ENCODE measurements around the gene GP9.

GP9 gene

GRCh38 chr3:129060276-129061022, at the start of gene GP9:
Gene GP9, plus strand, starts transcription at chr3:129060779. Its CDS starts 961 bp downstream, at chr3:129061740.
- DNase-seq: no peak

DNA sequence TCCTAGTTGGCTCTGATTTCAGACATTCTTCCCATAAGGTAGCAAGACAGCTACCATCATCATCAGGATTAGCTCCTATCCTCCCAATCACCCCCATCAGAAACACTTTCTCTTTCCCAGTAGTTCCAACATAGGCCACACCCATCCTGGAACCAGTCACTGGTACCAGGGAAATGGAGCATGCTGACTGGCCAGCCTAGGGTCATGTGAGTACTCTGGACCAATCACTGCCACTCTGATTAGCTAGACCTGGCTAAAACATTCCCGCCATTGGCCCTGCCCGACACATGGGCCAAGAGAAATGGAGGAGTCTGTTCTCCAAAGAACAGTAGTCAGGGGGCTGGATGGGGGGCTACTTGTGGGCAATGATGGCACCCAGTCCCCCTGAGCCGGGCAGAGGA, 47.1 kb upstream of the GP9 start:
- no peak for DNase-seq

GRCh38 chr3:129014148-129014547, 46.4 kb upstream of the GP9 start:
- no peak for DNase-seq

DNA sequence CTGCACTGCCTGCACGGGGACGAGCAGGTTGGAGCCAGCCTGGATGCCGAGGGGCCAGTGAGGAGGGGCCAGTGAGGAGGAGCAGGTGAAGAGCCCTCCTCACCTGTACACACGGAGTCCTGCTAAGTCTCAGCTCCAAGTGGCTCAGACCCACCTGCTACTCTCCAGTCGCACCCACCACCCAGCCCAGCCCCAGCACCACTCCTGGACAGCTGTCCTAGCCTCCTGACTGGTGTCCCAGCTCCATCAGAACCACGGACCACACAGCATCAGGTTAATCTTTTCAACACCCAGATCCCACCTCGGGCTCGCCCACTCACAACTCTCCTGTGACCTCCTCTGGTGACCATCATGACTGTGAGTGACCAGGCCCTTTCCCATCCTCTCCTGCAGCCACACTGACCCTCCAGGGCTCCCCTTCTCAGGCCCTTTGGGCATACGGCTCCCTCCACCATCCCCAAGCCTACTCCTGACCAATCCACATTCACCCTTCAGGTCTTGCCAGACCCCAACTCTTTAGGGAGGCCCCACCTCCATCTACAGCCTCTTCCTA, 45.7 kb upstream of the GP9 start:
- no peak for DNase-seq

GRCh38 chr3:129015388-129016105, 45.0 kb upstream of the GP9 start:
- no peak for DNase-seq

DNA sequence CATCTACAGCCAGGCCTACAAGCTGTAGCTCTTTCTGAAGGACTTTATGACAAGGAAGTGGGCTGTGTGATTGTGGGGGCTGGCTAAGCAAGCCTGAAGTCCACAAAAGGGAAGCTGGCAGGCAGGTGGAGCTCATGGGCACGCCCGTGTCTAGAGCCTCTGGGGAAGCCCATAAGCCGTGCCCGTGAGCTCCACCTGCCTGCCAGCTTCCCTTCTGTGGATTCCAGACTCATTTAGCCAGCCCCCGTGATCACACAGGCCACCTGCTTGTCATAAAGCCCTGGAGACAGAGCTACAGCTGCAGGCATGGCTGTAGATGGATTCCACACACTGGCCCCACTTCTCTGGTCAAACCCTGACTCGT, 44.2 kb upstream of the GP9 start:
- peak; percentile 52 for DNase-seq

DNA sequence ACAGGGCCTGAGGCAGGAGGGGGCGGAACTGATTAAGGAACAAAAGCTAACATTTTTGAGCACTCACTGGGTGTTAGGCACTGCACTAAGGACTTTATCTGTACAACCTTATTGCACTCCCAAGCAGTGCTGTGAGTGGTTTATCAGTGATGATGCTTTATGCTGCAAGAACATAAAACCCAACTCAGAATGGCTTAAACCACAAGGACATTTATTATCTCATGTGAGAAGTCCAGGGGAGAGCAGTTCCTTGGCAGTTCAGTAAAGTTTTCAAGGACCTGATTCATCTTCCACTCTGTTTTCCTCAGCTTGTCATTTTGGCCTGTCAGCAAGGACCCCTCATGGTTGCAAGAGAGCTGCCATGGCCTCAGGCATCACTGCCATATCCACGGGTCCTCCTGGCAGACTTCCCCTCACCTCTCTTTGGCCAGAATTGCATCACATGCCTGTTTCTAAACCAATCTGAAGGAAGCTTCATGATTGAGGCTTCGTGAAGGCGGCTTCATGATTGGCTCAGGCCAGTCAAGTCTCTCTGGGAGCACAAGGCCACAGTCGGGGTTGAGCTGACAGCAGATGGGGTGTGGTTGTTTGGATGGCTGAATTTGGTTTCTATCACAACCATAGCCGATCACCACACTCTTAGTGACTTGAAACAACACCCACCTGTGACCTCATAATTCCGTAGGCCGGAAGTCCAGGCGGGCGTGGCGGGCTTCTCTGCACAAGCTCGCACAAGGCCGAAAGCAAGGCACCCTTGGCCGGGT, 43.7 kb upstream of the GP9 start:
- no peak for DNase-seq

- no peak for DNase-seq
Observed at GRCh38 chr3:129017484-129017899, 43.1 kb upstream of the GP9 start.

DNA sequence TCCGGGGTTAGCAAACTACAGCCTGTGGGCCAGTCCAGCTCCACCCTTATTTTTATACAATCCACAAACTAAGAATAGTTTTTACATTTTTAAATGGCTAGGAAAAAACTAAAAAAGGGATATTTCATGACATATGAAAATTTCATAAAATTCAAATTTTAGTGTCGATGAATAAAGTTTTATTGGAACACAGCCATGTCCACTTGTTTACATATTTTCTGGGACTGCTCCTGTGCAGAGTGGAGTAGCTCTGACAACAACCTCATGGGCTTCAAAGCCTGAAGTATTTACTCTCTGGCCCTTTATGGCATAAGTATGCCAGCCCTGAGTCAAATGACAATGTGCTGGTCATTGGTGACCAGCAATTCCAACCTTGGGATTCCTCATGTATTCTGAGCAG, 42.3 kb upstream of the GP9 start:
- no peak for DNase-seq

GRCh38 chr3:129018751-129019150, 41.8 kb upstream of the GP9 start:
- DNase-seq: no peak

DNA sequence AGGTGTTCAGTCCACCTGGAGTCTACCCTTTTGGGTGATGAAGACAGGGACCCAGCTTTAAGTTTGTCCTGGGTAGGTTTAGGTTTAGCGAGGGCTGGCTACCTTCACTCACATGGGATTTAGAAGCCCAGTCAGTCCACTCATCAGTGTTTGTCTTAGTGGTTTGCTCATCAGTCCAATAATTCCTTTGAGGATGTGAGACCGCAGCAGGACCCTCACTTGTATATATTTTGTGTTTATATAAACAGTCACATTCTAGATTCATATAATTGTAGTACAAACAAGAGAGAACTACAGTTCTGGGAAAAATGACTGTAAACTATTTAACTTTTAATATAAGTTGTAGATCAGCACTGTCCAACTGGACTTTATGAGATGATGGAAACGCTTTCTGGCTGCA, 41.3 kb upstream of the GP9 start:
- no peak for DNase-seq

GRCh38 chr3:129020691-129021090, 39.9 kb upstream of the GP9 start:
- no peak for DNase-seq

- no peak for DNase-seq
Observed at GRCh38 chr3:129021140-129021551, 39.4 kb upstream of the GP9 start.

DNA sequence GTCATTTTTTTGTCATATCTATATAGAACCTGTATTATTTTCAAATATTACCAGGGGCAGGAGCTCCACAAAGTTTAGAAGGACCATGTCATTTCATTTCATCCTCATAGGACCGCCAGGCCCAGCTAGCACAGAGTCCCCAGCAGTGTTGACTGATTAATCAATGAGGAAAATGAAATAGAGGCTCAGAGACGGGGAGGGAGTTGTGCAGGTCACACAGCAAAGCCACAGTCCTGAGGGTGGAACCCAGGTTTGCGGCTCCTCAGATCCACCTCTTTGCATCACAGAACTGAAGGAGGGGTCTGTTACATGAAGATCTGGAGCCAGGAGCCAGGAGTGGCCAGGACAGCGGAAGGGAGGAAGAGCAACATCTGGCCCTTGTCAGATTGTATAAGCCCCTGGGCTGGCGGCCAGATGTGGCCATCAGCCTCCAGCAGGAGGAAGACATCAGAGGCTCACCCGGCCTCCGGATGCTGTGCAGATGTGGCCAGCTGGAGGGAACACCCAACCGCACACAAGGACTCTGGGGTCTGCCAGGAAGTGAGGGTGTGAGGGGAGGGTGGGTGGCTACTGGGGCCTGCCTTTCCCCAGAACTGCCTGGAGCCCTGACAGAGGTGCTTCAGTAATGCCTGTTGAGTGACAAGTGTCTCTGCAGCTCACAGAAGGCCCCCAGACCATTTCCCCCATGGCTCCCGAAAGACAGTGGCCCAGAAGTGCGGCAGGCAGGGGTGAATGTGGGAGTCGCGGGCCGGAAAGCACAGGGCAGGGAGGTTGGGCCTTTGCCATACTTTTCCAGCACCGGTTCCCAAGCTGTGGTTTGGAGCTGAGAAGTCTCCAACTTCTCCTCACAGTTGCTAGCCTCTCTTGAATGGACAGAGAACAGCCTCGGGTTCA, 38.2 kb upstream of the GP9 start:
- no peak for DNase-seq

GRCh38 chr3:129023008-129023358, 37.6 kb upstream of the GP9 start:
- DNase-seq: no peak

DNA sequence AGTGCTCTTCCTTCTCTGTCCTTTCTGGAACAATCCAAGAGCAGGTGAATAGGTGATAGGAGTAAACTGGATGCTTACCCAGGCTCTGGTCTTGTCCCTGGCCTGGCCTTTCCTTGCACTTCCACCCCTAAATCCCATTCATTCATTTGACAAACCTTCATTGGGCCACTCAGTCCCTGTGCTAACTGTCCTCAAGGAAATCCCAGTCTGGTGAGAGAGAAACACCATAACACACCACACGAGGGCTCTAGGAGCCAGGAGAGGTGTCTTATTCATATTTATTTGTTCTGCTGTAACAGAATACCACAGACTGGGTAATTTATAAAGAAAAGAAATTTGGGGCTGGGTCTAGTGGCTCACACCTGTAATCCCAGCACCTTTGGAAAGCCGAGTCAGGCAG, 36.7 kb upstream of the GP9 start:
- DNase-seq: no peak

- no peak for DNase-seq
Observed at GRCh38 chr3:129025108-129025507, 35.5 kb upstream of the GP9 start.

DNA sequence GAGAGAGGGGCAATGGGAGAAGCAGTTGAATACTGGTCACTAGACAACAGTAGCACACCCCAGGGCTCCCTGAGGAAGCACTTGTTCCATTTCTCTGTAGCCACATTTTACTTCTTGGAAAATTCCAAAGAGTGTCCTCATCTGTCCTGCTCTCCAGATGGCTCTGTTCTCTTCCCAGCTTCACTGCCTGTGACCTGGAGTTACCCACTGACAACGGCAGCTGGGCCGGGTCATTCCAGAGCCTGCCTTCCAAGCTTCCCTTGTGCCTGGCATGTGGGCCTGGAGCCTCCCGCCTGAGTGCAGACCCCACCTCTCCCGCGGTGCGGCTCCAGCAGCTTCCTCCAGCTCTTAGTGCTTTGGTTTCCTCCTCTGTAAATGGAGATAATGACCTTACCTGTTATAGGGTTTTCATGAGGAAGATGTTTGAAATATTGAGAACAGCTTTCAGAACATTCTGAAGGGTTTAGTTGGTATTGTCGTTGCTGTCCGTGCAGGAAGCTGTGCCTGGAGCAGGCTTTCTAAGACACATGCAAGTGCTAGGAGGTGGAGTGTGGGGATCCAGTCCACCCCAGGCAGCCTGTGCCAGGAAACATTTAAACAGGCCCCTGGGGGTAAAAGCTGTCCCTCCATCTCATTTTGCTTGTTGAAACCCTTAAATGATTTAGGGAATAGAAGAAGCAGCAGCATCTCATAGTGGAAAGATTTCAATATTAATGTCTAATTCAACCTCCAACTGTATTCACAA, 34.7 kb upstream of the GP9 start:
- no peak for DNase-seq

DNA sequence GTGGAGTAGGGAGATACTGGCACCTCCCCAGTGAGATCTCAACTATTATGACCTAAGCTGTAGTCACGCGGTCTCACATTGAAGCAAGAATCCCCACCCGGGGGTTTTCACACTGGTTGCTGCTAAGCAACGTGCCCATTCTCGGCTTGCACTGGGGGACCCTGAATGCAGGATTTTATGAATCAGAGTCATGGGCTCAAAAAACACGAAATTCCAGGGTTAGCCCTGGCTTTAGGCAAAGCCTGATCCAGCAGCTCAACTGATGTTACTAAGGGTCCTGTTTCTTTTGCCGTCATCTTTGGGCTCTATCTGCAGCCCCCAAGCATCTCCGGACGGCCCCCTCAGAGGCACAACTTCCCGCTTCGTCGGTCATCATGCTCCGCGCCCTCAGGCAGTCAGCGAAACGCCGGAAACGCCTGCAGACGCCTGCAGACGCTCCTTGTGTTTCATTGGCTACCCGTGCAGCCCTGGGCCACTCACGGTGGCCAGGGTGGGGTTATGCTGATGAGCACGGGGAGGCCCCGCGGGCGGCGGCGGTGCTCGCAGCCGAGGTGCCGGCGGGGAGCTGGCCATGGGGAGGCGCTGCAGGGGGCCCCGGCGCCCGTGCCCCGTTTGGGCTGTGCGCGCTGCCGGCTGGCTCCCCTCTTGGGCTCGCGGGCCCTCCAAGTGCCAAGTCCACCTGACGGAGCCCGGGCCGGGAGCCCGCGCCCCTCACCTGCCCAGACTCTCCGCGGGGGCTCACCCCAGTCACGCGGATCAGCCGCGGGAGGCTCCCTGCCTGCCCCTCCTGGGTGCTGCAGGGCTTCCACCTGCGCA, 33.6 kb upstream of the GP9 start:
- peak; percentile 82 for DNase-seq

DNA sequence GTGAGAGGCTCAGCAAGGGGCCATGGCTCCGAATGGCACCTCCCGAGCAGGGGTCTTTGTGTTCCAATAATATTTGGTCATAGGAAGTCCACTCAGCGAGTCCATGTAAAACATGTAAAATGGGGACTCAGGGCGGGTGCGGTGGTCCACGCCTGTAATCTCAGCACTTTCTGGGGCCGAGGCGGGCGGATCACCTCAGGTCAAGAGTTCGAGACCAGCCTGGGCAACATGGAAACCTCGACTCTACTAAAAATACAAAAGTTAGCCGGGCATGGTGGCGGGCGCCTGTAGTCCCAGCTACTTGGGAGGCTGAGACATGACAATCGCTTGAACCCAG, 33.1 kb upstream of the GP9 start:
- no peak for DNase-seq

DNA sequence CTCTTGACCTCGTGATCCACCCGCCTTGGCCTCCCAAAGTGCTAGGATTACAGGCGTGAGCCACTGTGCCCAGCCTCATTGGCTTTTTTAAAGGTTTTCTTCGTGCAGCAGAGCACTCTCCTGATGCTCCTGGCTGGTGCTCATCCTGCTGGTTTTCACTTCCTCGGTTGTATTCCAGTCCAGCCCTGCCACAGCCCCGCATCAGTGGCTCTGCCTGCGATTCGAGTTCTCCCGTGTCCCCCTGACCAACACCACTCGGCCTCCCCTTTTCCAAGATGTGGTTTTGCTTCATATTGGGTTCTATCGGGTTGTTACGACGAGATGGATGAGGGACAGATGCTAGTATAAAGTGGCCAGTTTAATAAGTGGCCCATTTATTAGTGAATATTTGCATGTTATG, 31.7 kb upstream of the GP9 start:
- no peak for DNase-seq

Measured in DMS79 treated with DMSO at 0.1 percent for 48 hours (cell line).